Measurements from ENCODE around the gene EGR4. TPM values are rescaled to one million over a fixed set of nuclear protein-coding genes. Genes with fewer than 3 reads are reported as not detected.
A peak's percentile ranks its signal among the peaks of the same experiment; 100 is the strongest.

Gene EGR4
- total RNA-seq, 1 experiment from 2014 or later: not detected

DNA sequence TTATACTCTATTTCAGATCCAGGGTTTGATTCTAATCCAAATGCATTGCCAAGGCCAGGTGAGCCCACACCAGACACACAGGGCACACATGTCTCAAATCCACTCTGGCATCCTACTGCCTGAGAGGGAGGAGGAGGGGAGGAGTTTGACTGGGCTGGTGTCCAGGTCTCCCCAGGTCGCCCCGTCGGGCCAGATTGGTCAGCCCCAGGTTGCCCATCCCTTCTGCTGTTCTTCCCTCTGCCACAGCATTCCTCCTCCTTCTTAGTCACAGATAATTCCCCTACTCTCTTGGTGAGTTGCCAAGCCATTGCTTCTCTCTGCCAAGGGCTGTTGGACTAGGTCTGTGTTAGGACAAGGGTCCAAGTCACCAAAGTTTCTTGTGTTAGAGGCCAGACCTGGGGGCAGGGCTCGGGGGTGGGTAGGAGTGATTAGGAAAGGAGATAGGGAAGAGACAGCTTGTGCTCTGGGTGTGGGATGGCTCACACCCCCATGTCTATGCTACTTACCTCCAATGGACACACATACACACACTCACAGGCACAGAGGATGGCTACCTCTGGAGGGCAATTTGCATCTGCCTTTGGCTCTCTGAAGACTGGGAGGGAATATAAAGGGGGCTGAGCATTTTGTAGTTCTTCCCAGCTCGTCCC, 2.5 kb upstream of the EGR4 start:
- Histone ChIP-seq H3K4me3 (ENCODE audit: insufficient read depth, low read depth, low read length) (no peak overlapping the region), H3K27me3 (ENCODE audit: control insufficient read depth, insufficient read depth, low read length) (peaks cover 60% of the 10 kb centered on the region), H3K36me3 (replicated peaks; ENCODE audit: control insufficient read depth, insufficient read depth, low read length) (no peaks in the 10 kb centered on the region)
- no peak for DNase-seq

DNA sequence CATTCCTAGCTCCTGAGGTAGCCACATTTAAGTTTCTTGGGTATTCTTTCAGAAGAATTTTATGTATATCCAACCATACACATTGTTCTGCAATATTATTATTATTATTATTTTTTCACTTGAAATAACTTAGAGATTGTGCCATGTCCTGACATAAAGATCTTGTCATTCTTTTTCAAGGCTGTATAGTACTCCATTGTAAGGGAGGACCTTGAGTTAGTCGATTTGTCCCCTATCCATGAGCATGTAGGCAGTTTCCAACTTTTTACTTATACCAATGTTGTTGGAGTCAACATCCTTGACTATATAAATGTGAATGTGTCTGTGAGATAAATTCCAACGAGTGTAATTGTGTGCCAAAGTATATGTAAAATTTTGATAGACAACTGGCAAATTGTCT, 891 bp upstream of the EGR4 start:
- no peaks in the 10 kb centered on the region for H3K36me3 ChIP-seq (replicated peaks; ENCODE audit: control insufficient read depth, insufficient read depth, low read length)
- no peak overlapping the region for H3K4me3 ChIP-seq (ENCODE audit: insufficient read depth, low read depth, low read length)
- no peak for DNase-seq
- peaks cover 75% of the 10 kb centered on the region for H3K27me3 ChIP-seq (ENCODE audit: control insufficient read depth, insufficient read depth, low read length)

DNA sequence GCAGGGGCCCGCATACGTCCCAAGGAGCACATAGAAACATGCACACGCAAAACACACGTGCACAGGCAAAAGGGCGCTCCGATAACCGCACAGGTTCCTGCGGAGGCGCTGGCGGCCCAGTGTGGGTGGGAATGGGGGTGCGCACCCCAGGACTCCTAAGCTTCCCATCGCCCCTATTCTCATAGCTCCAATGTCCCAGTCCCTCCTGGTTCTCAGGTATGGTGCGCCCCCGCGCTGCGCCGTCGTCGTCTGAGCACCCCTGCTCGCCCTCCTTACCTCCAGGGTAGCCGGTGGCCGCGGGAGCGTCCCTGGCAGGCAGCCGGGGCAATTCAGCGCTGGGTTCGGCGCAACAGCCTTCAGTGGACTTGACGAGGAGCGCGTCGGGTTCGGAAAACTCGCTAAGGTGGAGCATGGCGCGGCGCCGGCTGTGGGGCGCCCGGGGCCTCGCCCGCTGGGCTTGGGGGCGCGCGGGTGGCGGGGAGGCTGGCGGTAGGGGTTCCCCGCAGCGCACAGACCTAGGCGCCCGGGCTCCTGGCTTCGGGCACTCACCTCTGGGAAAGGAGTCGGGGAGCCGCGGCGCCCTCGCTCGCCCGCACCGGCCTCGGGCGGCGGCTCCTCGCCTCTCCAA, 328 bp downstream of the EGR4 start:
- peak overlapping the region; percentile 50 for H3K4me3 ChIP-seq (ENCODE audit: insufficient read depth, low read depth, low read length)
- peaks cover 88% of the 10 kb centered on the region for H3K27me3 ChIP-seq (ENCODE audit: control insufficient read depth, insufficient read depth, low read length)
- DNase-seq: peak; percentile 79
- no peaks in the 10 kb centered on the region for H3K36me3 ChIP-seq (replicated peaks; ENCODE audit: control insufficient read depth, insufficient read depth, low read length)

DNA sequence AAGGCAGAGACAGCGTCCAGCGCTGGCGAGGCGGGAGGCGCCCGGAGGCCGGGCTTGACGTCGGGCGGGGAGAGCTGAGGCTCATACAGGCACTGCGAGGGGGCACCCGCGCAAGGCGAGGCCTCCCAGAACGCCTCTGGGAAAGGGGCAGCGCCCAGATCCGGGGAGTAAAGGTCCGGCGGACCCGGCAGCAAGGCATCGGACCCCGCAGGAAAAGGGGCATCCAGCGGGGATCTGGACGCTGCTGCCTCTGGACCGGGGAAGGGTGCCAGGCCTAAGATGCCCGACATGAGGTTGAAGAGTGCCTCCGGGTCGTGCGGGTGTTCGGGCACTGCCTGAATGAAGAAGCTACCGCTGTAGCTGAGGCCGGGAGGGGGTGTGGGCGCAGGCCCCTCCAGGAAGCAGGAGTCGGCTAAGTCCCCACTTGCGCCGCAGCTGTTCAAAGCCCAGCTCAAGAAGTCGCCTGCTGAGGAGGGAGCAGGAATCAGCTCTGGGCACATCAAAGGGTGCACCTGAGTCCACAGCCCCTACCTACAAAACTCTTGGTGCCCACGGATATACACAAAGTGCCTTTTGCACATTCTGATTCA, 937 bp downstream of the EGR4 start:
- H3K36me3 ChIP-seq (replicated peaks; ENCODE audit: control insufficient read depth, insufficient read depth, low read length): no peaks in the 10 kb centered on the region
- peaks cover 88% of the 10 kb centered on the region for H3K27me3 ChIP-seq (ENCODE audit: control insufficient read depth, insufficient read depth, low read length)
- peak; percentile 75 for DNase-seq
- peak overlapping the region; percentile 50; the same call in 1 of the 2 replicates for H3K4me3 ChIP-seq (ENCODE audit: insufficient read depth, low read depth, low read length)

DNA sequence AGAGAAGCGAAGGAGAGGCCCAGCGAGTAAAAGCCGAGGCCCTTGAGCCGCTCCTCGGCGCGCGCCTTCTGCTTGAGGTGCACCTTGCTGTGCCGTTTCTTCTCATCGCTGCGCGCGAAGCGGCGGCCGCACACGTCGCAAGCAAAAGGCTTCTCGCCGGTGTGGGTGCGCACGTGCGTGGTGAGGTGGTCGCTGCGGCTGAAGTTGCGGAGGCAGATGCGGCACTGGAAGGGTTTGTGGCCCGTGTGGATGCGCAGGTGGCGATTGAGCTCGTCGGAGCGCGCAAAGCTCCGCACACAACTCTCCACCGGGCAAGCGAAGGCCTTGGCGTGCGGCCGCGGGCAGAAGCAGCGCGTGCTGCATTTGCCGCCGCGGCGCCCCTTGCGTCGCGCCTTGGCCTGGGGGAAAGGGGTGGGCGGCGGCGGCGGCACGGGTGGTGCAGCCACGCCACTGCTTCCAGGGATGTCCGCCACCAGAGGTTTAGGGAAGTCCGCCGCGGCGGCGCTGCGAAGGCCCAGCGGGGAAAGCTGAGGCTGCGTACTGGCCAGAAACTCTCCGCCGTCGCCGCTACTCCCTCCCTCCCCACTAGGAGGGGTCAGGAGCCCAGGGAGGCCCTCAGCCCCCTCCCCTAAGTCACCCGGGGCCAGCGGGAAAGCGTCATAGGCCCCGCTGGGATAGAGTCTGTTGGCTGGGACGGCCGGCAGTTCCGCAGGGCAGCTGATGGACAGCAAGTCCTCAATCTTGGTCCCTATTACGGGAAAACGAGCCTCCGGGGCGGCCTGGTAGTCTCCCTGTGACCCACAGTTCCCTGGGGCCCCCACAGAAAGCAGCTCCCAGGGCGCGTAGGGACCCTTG, 1.7 kb downstream of the EGR4 start:
- Histone ChIP-seq H3K27me3 (ENCODE audit: control insufficient read depth, insufficient read depth, low read length) (peaks cover 90% of the 10 kb centered on the region), H3K36me3 (replicated peaks; ENCODE audit: control insufficient read depth, insufficient read depth, low read length) (no peaks in the 10 kb centered on the region), H3K4me3 (ENCODE audit: insufficient read depth, low read depth, low read length) (peak overlapping the region; percentile 50)
- peak; percentile 96 for DNase-seq

DNA sequence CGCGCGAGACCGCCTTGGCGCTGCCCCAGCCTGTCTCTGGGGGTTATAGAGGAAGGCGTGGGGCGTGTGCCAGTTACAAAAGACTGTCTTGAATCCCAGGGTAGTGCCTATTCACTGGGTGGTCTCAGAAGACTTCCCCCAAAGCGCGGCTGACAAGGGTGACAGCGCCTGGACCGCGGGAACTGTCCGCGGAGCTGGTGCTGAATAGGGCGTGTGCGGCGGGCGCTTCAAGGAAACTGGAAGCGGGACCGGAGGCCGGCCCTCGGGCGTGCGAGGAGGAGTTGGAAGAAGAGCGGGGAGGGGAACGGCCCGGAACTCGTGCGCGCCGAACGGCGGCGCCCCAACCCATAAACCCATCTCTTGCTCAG, 2.3 kb downstream of the EGR4 start:
- DNase-seq: peak; percentile 93
- H3K27me3 ChIP-seq (ENCODE audit: control insufficient read depth, insufficient read depth, low read length): peaks cover 92% of the 10 kb centered on the region
- H3K4me3 ChIP-seq (ENCODE audit: insufficient read depth, low read depth, low read length): peak overlapping the region; percentile 50
- H3K36me3 ChIP-seq (replicated peaks; ENCODE audit: control insufficient read depth, insufficient read depth, low read length): no peaks in the 10 kb centered on the region

DNA sequence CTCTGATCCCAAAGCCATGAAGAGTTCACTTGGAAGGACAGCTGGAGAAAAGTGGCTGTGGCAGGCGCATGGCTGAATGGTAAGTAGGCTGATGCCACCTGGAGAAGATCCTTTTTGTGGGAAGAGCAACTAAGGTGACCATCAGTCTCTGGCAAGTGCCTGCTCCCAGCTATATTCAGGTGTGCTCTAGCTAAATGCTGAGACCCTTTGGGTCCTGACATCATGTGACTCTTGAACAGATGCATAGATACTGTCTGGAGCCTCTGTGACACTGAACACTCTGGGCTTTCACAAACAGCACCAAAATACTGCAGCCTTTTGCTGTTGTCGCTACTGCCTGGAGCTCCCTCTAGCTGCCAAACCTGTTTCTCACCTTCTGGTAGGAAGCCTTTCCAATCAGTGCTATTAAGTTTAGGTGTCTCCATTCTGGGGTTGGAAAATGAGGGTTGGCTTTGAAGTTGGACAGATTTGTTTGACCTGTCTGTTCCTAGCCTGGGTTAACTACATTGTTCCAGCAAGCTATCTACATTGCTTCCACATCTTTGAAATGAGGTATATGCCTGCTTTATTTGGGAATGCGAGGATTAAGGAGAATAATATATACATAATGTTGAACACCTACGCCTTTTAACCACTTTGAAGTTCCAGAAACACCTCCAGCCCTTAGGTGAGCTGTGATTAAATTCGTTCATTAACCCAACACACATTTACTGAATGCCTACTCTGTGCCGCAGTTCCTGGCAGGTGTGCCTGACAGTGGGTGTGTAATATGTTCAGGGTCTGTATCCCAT, 3.1 kb downstream of the EGR4 start:
- H3K36me3 ChIP-seq (replicated peaks; ENCODE audit: control insufficient read depth, insufficient read depth, low read length): no peaks in the 10 kb centered on the region
- H3K27me3 ChIP-seq (ENCODE audit: control insufficient read depth, insufficient read depth, low read length): peaks cover 92% of the 10 kb centered on the region
- peak; percentile 66 for DNase-seq
- no peak overlapping the region for H3K4me3 ChIP-seq (ENCODE audit: insufficient read depth, low read depth, low read length)

DNA sequence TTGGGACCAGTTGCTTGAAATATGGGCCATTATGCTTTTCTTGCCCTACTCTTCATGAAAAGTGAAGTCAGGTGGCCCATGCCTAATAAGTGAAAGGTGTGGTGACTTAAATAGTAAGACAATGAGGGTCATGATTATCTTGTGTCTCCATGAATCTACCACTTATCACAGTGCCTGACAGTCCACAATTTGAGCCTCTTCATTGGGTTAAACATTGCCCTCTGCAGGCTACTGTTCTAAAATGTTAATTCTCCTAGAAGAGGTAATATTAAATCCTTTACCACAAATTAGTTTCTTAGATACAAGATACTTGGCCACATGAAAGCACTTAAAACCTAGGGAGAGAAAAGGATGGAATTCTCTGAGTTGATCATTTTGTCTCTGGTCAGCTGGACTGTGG, 4.0 kb downstream of the EGR4 start:
- H3K27me3 ChIP-seq (ENCODE audit: control insufficient read depth, insufficient read depth, low read length): peaks cover 87% of the 10 kb centered on the region
- no peaks in the 10 kb centered on the region for H3K36me3 ChIP-seq (replicated peaks; ENCODE audit: control insufficient read depth, insufficient read depth, low read length)
- DNase-seq: no peak
- H3K4me3 ChIP-seq (ENCODE audit: insufficient read depth, low read depth, low read length): no peak overlapping the region

DNA sequence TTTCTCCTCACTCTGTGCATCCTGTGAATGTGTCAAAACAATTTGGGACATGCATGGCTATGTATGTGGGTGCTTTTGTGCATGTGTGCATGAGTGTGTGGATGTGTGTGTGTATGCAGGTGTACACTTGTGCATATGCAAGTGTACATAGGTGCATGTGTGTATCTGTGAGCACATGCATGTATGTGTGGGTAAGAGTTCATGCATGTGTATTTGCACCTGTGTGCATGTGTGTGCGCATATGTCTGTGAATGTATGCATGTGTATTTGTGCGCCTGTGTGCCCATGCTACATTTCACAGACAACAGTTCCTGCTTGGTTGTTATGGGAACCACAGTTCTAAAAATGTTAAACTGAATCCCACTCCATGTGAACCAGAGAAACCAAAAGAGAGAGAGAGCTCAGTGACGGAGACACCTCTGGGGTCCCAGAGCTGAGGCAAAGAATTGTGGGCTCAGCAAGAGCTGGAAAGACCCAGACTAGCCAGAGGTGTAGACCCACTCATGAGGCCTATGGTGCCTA, 7.2 kb downstream of the EGR4 start:
- no peak for DNase-seq
- H3K4me3 ChIP-seq (ENCODE audit: insufficient read depth, low read depth, low read length): no peak overlapping the region
- H3K27me3 ChIP-seq (ENCODE audit: control insufficient read depth, insufficient read depth, low read length): peaks cover 61% of the 10 kb centered on the region
- H3K36me3 ChIP-seq (replicated peaks; ENCODE audit: control insufficient read depth, insufficient read depth, low read length): no peaks in the 10 kb centered on the region

DNA sequence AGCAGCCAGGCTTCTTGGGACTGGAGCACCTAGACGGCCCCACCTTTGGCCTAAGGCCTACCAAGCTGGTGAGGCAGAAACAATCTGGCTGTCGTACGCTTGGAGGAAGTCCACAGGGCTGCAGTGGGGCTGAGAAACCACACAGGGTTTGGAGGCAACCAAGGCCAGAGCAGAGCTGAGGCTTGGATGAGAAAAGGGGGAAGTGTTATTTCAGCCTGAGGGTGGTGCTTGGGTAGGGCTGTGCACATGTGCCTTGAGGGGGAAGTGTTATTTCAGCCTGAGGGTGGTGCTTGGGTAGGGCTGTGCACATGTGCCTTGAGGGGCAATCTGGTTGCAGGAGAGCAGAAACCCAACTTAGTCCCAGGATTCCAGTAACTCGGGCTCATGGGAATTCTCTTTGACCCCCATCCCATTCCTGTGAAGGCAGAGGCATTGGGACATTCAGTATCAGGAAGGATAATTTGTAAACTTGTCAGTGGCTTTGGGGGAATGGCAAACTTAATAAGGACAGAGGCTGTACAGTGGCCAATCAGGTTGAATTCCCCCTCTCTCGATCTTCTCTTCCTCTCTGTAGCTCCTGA, 8.1 kb downstream of the EGR4 start:
- Histone ChIP-seq H3K36me3 (replicated peaks; ENCODE audit: control insufficient read depth, insufficient read depth, low read length) (no peaks in the 10 kb centered on the region), H3K27me3 (ENCODE audit: control insufficient read depth, insufficient read depth, low read length) (peaks cover 51% of the 10 kb centered on the region), H3K4me3 (ENCODE audit: insufficient read depth, low read depth, low read length) (peak overlapping the region; percentile 74; the same call in 1 of the 2 replicates)
- no peak for DNase-seq

DNA sequence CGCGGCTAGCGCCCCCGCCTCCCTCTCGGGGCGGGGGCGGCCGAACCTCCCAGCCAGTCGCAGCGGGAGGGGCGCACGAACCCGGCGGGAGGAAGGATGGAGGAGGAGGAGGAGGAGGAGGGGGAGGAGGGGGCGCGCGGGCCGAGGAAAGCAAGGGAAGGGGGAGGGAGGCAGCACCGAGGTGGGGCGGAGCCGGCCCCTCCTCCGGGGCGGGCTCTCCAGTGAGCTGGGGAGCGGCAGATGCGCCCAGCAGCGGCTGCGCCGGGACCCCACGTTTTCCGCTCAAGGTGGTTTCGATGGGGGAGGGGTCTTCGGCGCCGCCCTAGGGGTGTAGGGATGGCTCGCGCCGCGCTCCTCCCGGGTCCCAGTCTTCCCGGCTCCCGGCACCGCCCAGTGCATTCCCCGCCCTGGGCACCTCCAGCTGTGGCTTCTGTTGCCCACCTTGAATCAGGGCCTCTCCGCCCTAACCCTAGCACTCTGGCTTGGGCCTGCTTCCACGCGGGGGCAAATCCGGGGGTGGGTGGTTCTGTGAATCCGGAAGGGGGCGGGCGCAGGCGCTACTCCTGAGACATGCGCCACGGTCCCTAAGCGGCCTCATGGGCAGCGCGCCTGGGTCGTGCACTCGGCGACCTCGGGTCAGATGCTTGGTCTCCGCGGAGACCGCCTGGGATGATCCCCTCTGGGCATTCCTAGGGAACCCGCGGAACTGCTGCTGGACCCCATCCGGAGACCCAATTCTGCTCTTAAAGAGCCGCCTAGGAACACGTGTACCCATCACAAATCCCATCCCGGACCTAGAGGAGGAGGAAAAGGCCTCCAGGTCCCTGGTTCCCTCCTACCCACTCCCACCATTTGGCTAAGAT, 8.8 kb downstream of the EGR4 start, which contains the start of gene FBXO41:
Gene FBXO41 (minus strand): TSS at position 183 of the 863 bp plus-strand sequence. CDS start 14,848 bp downstream, outside the sequence.
- peak; percentile 95 for DNase-seq
- Histone ChIP-seq H3K4me3 (ENCODE audit: insufficient read depth, low read depth, low read length) (peak within 1 kb of the TSS; percentile 74), H3K36me3 (replicated peaks; ENCODE audit: control insufficient read depth, insufficient read depth, low read length) (no peaks in the 10 kb centered on the region), H3K27me3 (ENCODE audit: control insufficient read depth, insufficient read depth, low read length) (peaks cover 45% of the 10 kb centered on the region)

DNA sequence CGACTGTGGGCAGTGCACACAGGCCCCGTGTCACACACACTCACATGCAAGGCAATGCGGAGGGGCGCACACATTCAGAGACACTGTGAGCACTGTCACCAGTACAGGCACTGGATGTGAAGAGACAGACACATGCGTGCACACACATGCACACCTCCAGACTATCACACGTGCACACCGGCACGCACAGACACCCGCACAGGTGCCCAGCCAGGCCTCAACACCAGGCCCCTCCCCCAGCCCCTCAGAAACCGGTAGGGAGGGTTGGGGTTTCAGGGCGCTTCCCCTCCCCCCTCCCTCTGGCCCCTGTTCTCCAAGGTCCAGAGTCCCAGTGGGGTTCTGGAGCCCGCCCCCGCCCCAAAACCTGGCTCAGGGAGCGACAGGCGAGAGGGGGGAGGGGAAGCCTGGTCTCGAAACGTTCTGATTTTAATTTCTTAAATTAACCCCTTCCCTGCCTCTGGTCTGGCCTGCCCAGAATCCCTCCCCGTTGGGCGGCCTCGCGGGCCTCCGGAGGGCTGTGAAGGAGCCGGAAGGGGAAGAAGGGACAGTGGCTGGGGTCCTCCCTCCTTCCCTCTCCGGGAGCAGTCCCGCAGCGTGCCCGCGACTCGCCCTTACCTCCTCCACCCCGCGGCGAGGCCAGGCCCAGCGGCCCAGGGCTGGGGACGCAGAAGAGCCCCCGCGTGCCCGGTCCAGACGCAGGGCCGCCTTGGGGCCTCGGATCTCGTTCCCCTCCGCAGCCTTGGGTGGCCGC, 9.6 kb downstream of the EGR4 start:
- Histone ChIP-seq H3K27me3 (ENCODE audit: control insufficient read depth, insufficient read depth, low read length) (peaks cover 37% of the 10 kb centered on the region), H3K36me3 (replicated peaks; ENCODE audit: control insufficient read depth, insufficient read depth, low read length) (no peaks in the 10 kb centered on the region), H3K4me3 (ENCODE audit: insufficient read depth, low read depth, low read length) (peak overlapping the region; percentile 74)
- DNase-seq: peak; percentile 82

Measured in H7 (cell line).